ENCODE measurements around the gene UNCX.

DNA sequence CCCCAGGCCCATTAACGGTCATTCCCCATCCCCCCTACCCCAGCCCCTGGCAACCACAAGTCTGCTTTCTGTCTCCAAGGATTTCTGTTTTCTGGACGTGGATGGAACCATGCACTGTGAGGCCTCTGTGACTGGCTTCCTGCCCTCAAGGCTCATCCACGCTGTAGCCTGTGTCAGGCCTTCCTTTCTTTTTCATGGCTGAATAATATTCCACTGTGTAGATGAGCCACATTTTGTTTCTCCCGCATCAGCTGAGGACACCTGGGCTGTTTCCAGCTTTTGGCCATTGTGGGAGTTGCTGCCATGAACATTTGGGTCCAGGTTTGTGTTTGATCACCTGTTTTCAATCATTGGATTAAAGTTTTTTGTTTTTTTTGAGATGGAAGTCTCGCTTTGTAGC lies 50.0 kb downstream of the UNCX start:
- TF ChIP-seq POLR2AphosphoS5 (IDR thresholded peaks at IDR 0.05) (no peak), POLR2A (IDR thresholded peaks at IDR 0.05; ENCODE audit: low read depth) (no peak)
- TF ChIP-seq, protein P1, sequence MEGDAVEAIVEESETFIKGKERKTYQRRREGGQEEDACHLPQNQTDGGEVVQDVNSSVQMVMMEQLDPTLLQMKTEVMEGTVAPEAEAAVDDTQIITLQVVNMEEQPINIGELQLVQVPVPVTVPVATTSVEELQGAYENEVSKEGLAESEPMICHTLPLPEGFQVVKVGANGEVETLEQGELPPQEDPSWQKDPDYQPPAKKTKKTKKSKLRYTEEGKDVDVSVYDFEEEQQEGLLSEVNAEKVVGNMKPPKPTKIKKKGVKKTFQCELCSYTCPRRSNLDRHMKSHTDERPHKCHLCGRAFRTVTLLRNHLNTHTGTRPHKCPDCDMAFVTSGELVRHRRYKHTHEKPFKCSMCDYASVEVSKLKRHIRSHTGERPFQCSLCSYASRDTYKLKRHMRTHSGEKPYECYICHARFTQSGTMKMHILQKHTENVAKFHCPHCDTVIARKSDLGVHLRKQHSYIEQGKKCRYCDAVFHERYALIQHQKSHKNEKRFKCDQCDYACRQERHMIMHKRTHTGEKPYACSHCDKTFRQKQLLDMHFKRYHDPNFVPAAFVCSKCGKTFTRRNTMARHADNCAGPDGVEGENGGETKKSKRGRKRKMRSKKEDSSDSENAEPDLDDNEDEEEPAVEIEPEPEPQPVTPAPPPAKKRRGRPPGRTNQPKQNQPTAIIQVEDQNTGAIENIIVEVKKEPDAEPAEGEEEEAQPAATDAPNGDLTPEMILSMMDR (IDR thresholded peaks at IDR 0.05) = no peak
